Stomach (tissue), 4 donors: ENCODE measurements around the gene BSN.

Experiments
- EP300 ChIP-seq: sonication (generic); formaldehyde crosslinking; IDR thresholded peaks from one replicate; pipeline ENCODE4 v1.6.1; 2017; ENCODE audit warnings: antibody characterized with exemption
- POLR2A ChIP-seq, 4 donors: fragments of 450-650 bp; IDR thresholded peaks; one replicate each; pipeline ENCODE4 v1.6.1; 2016; ENCODE audit warnings: antibody characterized with exemption in 4 of 4, control low read depth in 2 of 4, mild to moderate bottlenecking in 1 of 4, moderate library complexity in 1 of 4
- POLR2AphosphoS5 ChIP-seq, 3 donors: sonication (generic); formaldehyde crosslinking; IDR thresholded peaks; one replicate each; pipeline ENCODE4 v1.6.1; 2016; ENCODE audit warnings: antibody characterized with exemption in 3 of 3
- TF ChIP-seq, protein P1 (sequence below), 7 experiments: fragments of 450-650 bp in 4 of 7; fragments of 200-600 bp in 3 of 7; sonication (generic) in 3 of 7; IDR thresholded peaks; one replicate each; pipeline ENCODE4 v1.5.1; 2016 to 2019; ENCODE audit warnings: antibody characterized with exemption in 7 of 7, control low read depth in 2 of 7, mild to moderate bottlenecking in 1 of 7

DNA sequence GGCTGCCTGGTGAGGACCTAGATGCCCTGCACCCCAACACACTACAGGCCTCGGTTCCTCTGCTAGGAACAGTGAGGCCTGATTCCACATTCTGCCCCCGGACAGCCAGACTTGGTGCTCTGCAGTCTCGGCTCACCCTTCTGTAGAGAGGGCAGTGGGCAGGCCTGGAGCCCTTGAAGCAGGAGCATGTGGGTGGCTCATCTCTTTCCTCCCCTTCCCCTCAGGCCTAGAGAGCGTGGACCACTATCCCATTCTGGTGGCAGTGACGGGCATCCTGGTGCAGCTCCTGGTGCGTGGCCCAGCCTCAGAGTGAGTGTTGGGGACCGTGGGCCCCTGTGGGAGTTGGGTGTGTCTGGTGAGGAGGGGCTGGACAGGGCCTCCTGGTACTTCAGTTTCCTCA lies 161.9 kb downstream of the BSN start:
- TF ChIP-seq, protein P1, sequence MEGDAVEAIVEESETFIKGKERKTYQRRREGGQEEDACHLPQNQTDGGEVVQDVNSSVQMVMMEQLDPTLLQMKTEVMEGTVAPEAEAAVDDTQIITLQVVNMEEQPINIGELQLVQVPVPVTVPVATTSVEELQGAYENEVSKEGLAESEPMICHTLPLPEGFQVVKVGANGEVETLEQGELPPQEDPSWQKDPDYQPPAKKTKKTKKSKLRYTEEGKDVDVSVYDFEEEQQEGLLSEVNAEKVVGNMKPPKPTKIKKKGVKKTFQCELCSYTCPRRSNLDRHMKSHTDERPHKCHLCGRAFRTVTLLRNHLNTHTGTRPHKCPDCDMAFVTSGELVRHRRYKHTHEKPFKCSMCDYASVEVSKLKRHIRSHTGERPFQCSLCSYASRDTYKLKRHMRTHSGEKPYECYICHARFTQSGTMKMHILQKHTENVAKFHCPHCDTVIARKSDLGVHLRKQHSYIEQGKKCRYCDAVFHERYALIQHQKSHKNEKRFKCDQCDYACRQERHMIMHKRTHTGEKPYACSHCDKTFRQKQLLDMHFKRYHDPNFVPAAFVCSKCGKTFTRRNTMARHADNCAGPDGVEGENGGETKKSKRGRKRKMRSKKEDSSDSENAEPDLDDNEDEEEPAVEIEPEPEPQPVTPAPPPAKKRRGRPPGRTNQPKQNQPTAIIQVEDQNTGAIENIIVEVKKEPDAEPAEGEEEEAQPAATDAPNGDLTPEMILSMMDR (IDR thresholded peaks at IDR 0.05) = no peak
- TF ChIP-seq POLR2AphosphoS5 (IDR thresholded peaks at IDR 0.05) (no peak), POLR2A (IDR thresholded peaks at IDR 0.05) (no peak), EP300 (no peak)
